Lower leg skin (tissue), 4 donors: ENCODE results near the gene CMTM3. TPM values are rescaled to one million over a fixed set of nuclear protein-coding genes. Genes with fewer than 3 reads are reported as not detected.
A peak's percentile ranks its signal among the peaks of the same experiment; 100 is the strongest.

ENCODE experiments used
- DNase-seq, 2 donors: peaks; one replicate each; pipeline ENCODE4 v3.0.0-alpha.2; 2019; ENCODE audit warnings: low spot score in 2 of 2
- H3K4me3 ChIP-seq: fragments of 200-600 bp; sonication (generic); 2 replicates; pipeline ENCODE4 v1.5.1; 2017; ENCODE audit warnings: mild to moderate bottlenecking, low read depth; ENCODE audit not compliant: poor library complexity, severe bottlenecking
- POLR2A ChIP-seq, 2 donors: fragments of 450-650 bp; IDR thresholded peaks; one replicate each; pipeline ENCODE4 v1.6.1; 2016 to 2017; ENCODE audit warnings: antibody characterized with exemption in 2 of 2, mild to moderate bottlenecking in 1 of 2, moderate library complexity in 1 of 2
- whole genome bisulfite sequencing, 2 donors: methylation state at CpG; one replicate each; pipeline ENCODE4 v1.1.5; 2018; 5-methylcytosine and 5-hydroxymethylcytosine counted together
- intact Hi-C: fragments of 100-400 bp; cut with DNase I; formaldehyde crosslinking; loops from one replicate; pipeline ENCODE4 v1.15.0; 2023; ENCODE audit warnings: low total_unique reads
- total RNA-seq, 4 donors: library from RNA; depleted of rRNA; stranded (reverse); fragments of >200 nt; gene quantifications; one replicate each; pipeline ENCODE4 v1.1.0, GENCODE V29; 2016
- TF ChIP-seq, protein P1 (sequence below), 3 donors: fragments of 450-650 bp; IDR thresholded peaks; one replicate each; pipeline ENCODE4 v1.5.1; 2016; ENCODE audit warnings: antibody characterized with exemption in 3 of 3, mild to moderate bottlenecking in 3 of 3, moderate library complexity in 2 of 3

CMTM3 gene
- total RNA-seq, 4 donors from 2014 or later: 7.9 to 15.9 (median 10.0) TPM

DNA sequence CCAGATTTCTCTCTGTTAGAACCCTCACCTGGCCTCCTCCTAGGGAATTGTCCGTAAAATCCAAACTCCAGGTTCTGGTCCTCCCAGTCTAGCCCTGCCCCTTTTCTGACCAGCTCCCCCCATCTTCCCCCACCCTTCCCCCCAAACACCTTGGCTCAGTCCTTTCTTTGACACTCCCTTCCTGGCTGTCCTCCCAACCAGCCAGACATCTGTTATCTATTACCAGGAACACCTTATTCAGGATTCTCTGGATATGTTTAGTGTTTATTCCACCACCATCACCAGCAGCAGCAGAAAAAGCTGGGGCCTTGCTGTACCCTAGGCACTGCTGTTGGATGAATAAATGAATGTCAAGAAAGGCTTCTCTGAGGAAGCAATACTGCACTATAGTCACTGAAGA lies 4.0 kb upstream of the CMTM3 start:
- H3K4me3 ChIP-seq: no peak overlapping the region
- 100% methylated on average over 1 of the region's 1 CpG for WGBS, 2 donors
- no peak for DNase-seq
- no peak for TF ChIP-seq POLR2A (IDR thresholded peaks at IDR 0.05)
- TF ChIP-seq, protein P1, sequence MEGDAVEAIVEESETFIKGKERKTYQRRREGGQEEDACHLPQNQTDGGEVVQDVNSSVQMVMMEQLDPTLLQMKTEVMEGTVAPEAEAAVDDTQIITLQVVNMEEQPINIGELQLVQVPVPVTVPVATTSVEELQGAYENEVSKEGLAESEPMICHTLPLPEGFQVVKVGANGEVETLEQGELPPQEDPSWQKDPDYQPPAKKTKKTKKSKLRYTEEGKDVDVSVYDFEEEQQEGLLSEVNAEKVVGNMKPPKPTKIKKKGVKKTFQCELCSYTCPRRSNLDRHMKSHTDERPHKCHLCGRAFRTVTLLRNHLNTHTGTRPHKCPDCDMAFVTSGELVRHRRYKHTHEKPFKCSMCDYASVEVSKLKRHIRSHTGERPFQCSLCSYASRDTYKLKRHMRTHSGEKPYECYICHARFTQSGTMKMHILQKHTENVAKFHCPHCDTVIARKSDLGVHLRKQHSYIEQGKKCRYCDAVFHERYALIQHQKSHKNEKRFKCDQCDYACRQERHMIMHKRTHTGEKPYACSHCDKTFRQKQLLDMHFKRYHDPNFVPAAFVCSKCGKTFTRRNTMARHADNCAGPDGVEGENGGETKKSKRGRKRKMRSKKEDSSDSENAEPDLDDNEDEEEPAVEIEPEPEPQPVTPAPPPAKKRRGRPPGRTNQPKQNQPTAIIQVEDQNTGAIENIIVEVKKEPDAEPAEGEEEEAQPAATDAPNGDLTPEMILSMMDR (IDR thresholded peaks at IDR 0.05): no peak
- intact Hi-C loops: no loop called here

DNA sequence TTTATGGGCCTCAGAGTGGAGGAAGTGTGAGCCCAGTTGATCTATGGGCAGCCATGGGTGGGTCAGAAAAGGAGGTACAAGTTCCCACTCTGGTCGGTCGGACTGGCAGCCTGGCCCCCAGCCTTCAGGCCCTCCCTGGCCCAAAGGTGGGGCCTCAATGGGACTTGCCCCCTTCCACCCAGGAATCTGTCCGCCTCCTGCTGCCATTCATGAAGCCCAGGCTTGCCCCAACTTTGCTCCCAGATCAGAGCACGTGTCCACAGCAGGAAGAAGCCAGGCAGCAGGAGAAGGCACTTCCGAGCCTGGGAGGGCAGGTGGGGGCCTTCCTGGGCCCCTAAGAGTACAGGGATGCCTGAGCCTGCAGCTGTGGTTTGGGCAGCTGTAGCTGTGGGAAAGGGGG lies 3.0 kb upstream of the CMTM3 start:
- 100% methylated on average over 2 to 5 of the region's 5 CpGs for WGBS, 2 donors
- TF ChIP-seq, protein P1 (IDR thresholded peaks at IDR 0.05): no peak
- TF ChIP-seq POLR2A (IDR thresholded peaks at IDR 0.05): no peak
- DNase-seq: no peak
- H3K4me3 ChIP-seq: no peak overlapping the region
- intact Hi-C loops: no loop called here

DNA sequence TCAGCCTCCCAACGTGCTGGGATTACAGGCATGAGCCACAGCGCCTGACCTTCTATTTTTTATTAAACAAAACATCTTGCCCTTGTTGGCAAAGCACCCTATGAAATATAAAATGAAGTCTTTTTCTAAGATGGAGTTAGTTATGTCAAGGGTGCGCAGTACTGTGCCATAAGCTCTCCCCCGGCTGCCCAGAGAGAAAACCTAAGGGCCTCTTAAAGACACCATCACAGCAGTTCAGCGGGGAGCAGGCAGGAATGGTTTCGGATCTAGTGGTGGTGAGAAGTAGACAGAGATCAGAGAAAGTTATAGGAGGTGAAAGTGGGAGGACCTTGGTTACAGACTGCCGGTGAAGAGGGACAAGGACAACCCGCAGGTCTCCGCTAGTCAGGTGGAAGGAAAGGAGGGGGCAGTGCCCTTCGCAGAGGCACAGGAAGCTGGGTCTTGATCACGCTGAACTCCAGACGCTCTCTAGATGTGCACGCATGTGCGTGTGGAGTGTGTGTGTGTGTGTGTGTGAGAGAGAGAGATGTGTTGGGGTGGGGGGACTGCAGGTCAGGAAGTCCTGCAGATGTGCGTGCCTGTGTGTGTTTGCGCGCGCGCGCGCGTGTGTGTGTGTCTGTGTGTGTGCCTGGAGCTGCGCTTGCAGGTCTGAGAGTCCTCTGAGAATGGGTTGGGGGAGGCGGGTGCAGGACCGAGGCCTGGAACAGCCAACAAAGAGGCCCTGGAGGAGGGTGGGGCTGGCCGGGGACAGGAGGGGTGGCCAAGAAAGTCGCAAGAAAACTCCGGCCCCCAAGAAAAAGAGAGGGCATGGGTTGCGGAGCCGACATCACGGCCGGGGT lies 748 bp upstream of the CMTM3 start:
- TF ChIP-seq, protein P1 (IDR thresholded peaks at IDR 0.05): peak in 1 of 3 donors; percentile 60
- TF ChIP-seq POLR2A (IDR thresholded peaks at IDR 0.05): no peak
- H3K4me3 ChIP-seq: peak overlapping the region; percentile 55
- 13 to 16% methylated on average over 24 to 32 of the region's 32 CpGs for WGBS, 2 donors
- DNase-seq: peak; percentile 47 to 92
- intact Hi-C loops: no loop called here

DNA sequence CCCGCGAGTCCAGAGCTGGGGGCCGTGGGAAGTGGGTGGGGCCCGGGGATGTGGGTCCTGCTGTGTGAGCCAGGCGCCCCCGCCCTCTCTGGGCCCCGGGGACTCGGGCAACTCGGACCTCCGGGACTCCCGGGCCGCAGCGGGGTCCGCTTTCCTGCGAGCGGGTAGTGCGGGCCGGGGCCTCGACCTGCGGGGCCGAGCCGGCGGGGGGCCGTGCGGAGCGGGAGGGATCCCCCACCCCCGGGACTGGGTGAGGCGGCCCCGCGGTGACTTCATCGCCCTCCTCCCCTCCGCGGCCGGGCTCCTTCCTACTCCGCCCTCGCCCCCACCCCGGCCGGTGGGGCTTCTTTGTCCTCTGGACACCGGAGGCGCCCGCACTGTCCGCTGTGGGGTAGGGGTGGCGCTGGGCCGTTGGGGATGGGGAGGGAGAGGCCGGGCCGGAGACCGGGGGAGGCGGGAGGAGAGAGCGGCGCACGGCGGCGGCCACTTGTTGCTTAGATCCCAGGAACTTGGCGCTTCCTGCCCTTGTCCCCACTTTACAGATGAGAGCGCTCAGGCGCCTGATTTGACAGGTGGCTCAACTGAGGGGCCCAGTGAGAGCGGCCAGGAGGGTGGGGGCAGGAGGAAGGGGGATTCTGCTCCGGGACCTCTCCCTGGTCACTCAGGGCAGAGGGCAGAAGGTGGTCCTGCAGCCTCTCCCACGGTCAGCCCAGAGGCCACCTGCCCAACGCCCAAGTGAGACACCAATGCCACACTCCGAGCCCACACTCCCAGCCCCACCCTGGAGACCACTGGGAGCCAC lies 874 bp downstream of the CMTM3 start:
- H3K4me3 ChIP-seq: peak overlapping the region; percentile 55
- intact Hi-C loops: no loop called here
- no peak for TF ChIP-seq POLR2A (IDR thresholded peaks at IDR 0.05)
- TF ChIP-seq, protein P1 (IDR thresholded peaks at IDR 0.05): no peak
- DNase-seq: peak in 1 of 2 donors; percentile 94
- 8 to 11% methylated on average over 20 to 40 of the region's 61 CpGs for WGBS, 2 donors

DNA sequence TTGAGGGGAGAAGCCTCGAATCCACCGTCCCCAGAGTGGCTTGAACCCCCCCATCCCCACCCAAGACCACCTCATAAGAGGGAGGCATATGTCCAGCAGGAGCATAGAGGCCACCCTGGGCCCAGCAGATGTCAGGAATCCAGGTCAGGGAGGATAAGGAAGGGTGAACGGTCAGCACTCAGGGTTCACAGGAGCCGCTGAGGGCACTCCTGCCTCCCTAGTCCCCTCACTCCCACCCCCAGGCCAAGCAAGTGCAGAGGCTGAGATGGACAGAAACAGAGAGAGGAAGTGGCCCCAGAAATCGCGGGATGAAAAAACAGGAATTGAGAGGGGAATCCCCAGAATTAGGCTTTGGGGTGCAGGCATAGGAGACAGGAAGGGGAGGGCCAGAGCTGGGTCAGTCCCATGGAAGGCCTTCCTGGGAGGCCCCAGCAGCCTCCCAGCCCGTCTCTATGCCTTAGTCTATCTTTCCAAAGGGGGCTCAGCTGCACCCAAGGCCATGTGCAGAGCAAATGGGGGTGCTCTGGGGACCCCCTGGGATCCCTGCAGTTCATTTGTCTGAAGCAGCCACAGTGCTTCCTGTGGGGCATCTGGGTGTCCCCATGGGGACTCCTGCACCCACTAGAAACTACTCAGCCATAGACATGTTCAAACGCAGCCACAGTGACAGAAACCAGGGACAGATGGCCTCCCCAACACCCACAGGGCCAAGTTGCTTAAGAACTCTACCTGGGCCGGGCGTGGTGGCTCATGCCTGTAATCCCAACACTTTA lies 1.7 kb downstream of the CMTM3 start:
- no peak for TF ChIP-seq POLR2A (IDR thresholded peaks at IDR 0.05)
- TF ChIP-seq, protein P1 (IDR thresholded peaks at IDR 0.05): no peak
- 51 to 60% methylated on average over 10 of the region's 10 CpGs for WGBS, 2 donors
- intact Hi-C loops: no loop called here

More for the DNA sequence above, 1.7 kb downstream of the CMTM3 start:
- peak in 1 of 2 donors; percentile 88 for DNase-seq
- no peak overlapping the region for H3K4me3 ChIP-seq
